ENCODE data around the gene C1QA. TPM values are rescaled to one million over a fixed set of nuclear protein-coding genes. Genes with fewer than 3 reads are reported as not detected.

C1QA gene
- total and polyA plus RNA-seq, 4 donors = 23.3 to 66.2 (median 36.5) TPM

DNA sequence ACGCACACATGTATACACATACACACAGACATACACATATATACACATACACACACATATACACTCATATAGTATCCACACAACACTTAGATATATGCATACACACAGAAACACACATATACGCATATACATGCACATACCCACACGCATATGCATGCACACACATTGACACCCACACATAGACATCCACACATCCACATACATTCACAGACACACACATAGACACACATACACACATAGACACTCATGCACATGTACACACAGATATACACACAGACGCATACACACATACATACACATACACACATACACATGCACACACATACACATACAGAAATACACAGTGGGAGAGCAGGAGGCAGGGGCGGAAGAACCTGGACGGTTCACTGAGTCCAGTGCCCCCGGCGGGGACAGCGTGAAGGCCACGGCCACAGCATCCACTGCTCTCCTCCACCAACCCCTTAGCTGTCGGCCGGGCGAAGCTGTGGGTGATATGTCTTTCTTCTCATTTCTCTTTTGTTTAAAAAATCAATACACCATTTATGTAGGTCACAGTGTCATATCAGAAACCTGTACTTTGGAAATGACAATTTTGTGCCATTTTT, 13.8 kb downstream of the C1QA start:
- Histone ChIP-seq H3K9me3 (ENCODE audit: control insufficient read depth, insufficient read depth, low read length) (no peaks in the 10 kb centered on the region), H3K36me3 (ENCODE audit: control insufficient read depth, insufficient read depth, low read length) (no peaks in the 10 kb centered on the region), H3K27me3 (ENCODE audit: control insufficient read depth, insufficient read depth, low read length) (no peaks in the 10 kb centered on the region), H3K27ac (ENCODE audit: low read depth, low read length) (no peak overlapping the region), H3K4me1 (ENCODE audit: control insufficient read depth, insufficient read depth, low read length) (peaks cover 6% of the 10 kb centered on the region), H3K4me3 (ENCODE audit: low read depth, low read length) (no peak overlapping the region)
- no peak for DNase-seq (ENCODE audit: low read depth in 4 of 6, low spot score in 6 of 6)
- 90% methylated on average over 7 of the region's 13 CpGs for WGBS (ENCODE audit: insufficient coverage)

DNA sequence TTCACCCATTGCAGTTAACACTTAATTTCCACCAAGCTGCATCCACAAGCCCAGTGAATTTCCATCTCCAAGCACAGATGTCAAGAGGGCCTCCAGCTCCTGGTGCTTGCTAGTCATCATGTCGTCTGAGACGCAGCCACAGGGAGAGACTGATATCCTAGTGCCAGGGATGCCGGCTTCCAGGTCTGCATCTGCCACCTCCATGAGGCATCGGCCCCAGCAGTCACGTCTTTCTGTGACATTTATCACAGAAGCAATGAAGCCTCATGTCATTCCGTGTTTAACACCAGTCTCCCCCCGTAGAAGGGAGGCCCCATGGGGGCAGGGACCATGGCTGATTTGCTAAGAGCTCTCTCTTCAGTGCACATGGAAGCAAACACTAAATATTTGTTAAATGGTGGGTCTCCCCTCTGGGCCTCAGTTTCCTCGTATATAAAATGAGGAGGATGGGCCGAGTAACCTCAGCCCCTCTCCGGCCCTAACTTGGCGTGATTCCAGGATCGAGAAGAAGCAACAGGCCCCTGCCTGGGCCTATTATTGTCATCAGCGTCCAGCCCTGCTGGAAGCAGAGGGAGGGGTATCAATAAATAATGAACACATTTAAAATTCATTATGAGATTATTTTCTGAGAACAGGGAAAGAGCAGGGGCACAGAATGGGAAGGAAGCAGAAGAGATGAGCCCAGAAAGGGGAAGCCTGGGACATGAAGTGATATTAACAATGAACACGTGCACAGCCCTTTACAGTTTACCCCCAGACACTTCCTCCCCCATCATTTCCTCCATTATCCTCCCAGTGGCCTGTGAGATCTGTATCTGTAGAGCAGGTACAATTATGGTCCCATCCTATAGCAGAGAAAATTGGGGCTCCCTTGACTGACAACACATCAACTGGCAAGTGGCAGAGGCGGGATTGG, 15.8 kb downstream of the C1QA start:
- Histone ChIP-seq H3K27me3 (ENCODE audit: control insufficient read depth, insufficient read depth, low read length) (no peaks in the 10 kb centered on the region), H3K9me3 (ENCODE audit: control insufficient read depth, insufficient read depth, low read length) (no peaks in the 10 kb centered on the region), H3K36me3 (ENCODE audit: control insufficient read depth, insufficient read depth, low read length) (no peaks in the 10 kb centered on the region), H3K27ac (ENCODE audit: low read depth, low read length) (no peak overlapping the region), H3K4me3 (ENCODE audit: low read depth, low read length) (no peak overlapping the region), H3K4me1 (ENCODE audit: control insufficient read depth, insufficient read depth, low read length) (peaks cover 6% of the 10 kb centered on the region)
- 43% methylated on average over 12 of the region's 15 CpGs for WGBS (ENCODE audit: insufficient coverage)
- DNase-seq (ENCODE audit: low read depth in 4 of 6, low spot score in 6 of 6) = peak in 1 of 6 donors; percentile 53

DNA sequence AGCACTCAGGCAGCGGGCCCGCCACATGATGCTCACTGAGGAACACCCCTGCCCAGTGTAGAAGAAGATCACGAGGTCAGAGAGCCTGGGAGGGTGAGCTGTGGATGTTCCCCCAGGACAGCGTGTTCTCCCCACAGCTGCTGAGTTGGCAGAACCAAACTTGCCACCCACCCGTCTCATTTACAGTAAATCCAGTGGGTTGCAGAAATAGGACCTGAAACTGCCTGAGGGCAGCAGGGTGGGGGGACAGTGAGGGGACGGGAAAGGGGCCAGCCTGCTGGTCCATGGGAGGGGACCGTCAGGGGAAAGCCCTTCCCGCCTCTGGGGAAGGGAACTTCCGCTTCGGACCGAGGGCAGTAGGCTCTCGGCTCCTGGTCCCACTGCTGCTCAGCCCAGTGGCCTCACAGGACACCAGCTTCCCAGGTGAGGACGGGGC, 16.5 kb downstream of the C1QA start, which contains the start of gene C1QB:
TSS of gene C1QB (plus strand) at position 356 of the 436 bp plus-strand sequence. CDS start 6,227 bp downstream, outside the sequence.
- WGBS (ENCODE audit: insufficient coverage) = 83% methylated on average over 9 of the region's 13 CpGs
- no peak for DNase-seq (ENCODE audit: low read depth in 4 of 6, low spot score in 6 of 6)
- Histone ChIP-seq H3K36me3 (ENCODE audit: control insufficient read depth, insufficient read depth, low read length) (no peaks in the 10 kb centered on the region), H3K4me3 (ENCODE audit: low read depth, low read length) (peak within 1 kb of the TSS; percentile 9), H3K9me3 (ENCODE audit: control insufficient read depth, insufficient read depth, low read length) (no peaks in the 10 kb centered on the region), H3K4me1 (ENCODE audit: control insufficient read depth, insufficient read depth, low read length) (peaks cover 6% of the 10 kb centered on the region), H3K27ac (ENCODE audit: low read depth, low read length) (no peak within 1 kb of the TSS), H3K27me3 (ENCODE audit: control insufficient read depth, insufficient read depth, low read length) (no peaks in the 10 kb centered on the region)

DNA sequence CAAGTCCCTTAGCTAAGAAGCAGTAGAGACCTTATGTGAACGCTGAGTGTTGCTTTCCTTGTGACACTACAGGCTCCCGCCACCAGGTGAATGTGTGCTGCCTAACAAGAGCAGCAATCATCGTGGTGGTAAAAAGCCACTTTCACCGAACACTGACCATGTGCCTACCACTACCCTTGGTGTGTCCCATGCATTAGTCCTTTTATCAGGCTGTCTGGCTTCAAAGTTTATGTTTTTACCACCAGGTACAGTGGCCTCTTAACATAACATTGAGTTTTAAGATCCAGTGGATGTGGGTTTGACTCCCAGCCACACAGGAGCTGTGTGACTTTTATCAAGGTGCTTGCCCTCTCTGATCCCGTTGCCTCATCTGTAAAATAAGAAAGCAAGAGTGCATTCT, 18.3 kb downstream of the C1QA start:
- Histone ChIP-seq H3K4me3 (ENCODE audit: low read depth, low read length) (no peak overlapping the region), H3K27me3 (ENCODE audit: control insufficient read depth, insufficient read depth, low read length) (no peaks in the 10 kb centered on the region), H3K36me3 (ENCODE audit: control insufficient read depth, insufficient read depth, low read length) (no peaks in the 10 kb centered on the region), H3K27ac (ENCODE audit: low read depth, low read length) (no peak overlapping the region), H3K4me1 (ENCODE audit: control insufficient read depth, insufficient read depth, low read length) (peaks cover 6% of the 10 kb centered on the region), H3K9me3 (ENCODE audit: control insufficient read depth, insufficient read depth, low read length) (no peaks in the 10 kb centered on the region)
- 74% methylated on average over 5 of the region's 5 CpGs for WGBS (ENCODE audit: insufficient coverage)
- DNase-seq (ENCODE audit: low read depth in 4 of 6, low spot score in 6 of 6) = no peak

DNA sequence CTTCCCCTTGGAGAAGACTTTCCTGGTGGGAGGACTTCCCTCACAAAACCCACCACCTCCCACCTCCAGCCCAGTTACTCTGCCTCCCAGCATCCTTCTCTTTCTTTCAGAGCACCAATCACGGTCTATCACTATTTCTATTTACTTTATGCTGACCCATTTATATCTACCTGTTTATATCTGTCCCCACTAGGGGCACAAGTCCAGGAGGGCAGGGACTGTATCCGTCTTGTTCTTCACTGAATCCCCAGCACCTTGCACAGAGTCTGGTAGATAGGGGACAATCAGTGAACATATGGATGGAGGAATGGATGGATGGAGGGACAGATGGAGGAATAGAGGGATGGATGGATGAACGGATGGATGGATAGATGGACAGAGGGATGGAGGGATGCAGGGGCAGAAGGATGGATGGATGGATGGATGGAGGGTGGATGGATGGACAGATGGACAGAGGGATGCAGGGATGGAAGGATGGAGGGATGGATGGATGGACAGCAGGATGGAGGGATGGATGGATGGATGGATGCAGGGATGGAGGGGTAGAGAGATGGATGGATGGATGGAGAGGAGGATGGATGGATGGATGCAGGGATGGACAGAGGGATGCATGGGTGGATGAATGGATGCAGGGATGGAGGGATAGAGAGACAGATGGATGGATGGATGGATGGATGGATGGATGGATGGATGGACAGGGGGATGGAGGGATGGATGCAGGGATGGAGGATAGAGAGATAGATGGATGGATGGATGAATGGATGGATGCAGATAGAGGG, 22.1 kb downstream of the C1QA start:
- no peak overlapping the region for H3K27ac ChIP-seq (ENCODE audit: low read depth, low read length)
- 93% methylated on average over 2 of the region's 3 CpGs for WGBS (ENCODE audit: insufficient coverage)
- no peak for DNase-seq (ENCODE audit: low read depth in 4 of 6, low spot score in 6 of 6)

DNA sequence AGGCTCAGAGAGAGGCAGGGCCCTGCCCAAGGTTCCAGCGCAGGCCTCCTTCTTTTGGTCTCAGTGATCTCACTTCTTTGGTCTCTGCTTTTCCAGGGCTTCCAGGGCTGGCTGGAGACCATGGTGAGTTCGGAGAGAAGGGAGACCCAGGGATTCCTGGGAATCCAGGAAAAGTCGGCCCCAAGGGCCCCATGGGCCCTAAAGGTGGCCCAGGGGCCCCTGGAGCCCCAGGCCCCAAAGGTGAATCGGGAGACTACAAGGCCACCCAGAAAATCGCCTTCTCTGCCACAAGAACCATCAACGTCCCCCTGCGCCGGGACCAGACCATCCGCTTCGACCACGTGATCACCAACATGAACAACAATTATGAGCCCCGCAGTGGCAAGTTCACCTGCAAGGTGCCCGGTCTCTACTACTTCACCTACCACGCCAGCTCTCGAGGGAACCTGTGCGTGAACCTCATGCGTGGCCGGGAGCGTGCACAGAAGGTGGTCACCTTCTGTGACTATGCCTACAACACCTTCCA, 24.4 kb downstream of the C1QA start:
- 92% methylated on average over 19 of the region's 19 CpGs for WGBS (ENCODE audit: insufficient coverage)
- no peak overlapping the region for H3K27ac ChIP-seq (ENCODE audit: low read depth, low read length)
- peaks cover 4% of the 10 kb centered on the region for H3K4me1 ChIP-seq (ENCODE audit: control insufficient read depth, insufficient read depth, low read length)
- no peak overlapping the region for H3K4me3 ChIP-seq (ENCODE audit: low read depth, low read length)
- H3K36me3 ChIP-seq (ENCODE audit: control insufficient read depth, insufficient read depth, low read length) = no peaks in the 10 kb centered on the region
- DNase-seq (ENCODE audit: low read depth in 4 of 6, low spot score in 6 of 6) = no peak
- H3K9me3 ChIP-seq (ENCODE audit: control insufficient read depth, insufficient read depth, low read length) = no peaks in the 10 kb centered on the region
- H3K27me3 ChIP-seq (ENCODE audit: control insufficient read depth, insufficient read depth, low read length) = no peaks in the 10 kb centered on the region

More for the DNA sequence above, 22.1 kb downstream of the C1QA start:
- Histone ChIP-seq H3K9me3 (ENCODE audit: control insufficient read depth, insufficient read depth, low read length) (no peaks in the 10 kb centered on the region), H3K36me3 (ENCODE audit: control insufficient read depth, insufficient read depth, low read length) (no peaks in the 10 kb centered on the region), H3K4me3 (ENCODE audit: low read depth, low read length) (no peak overlapping the region), H3K4me1 (ENCODE audit: control insufficient read depth, insufficient read depth, low read length) (no peaks in the 10 kb centered on the region), H3K27me3 (ENCODE audit: control insufficient read depth, insufficient read depth, low read length) (no peaks in the 10 kb centered on the region)

DNA sequence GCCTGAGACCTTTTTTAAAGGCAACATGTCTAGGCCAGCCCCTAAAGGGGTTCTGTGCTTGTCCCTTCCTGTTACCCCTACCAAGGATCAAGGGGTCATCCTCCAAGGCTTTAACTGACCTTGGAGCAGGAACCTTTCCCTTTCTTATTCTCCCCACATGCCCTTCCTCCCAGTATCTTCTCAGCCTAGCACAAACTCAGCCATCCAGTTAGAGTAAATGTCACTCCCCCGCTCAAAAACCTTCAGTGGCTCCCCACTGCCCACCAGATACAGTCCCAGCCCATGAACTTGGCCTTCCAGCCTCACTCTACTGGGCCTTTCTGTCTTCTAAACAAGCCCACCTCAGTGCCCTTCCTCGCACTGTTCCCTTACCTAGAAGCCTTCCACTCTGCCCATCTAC, 25.5 kb downstream of the C1QA start:
- DNase-seq (ENCODE audit: low read depth in 4 of 6, low spot score in 6 of 6) = no peak
- 85% methylated on average over 2 of the region's 2 CpGs for WGBS (ENCODE audit: insufficient coverage)
- Histone ChIP-seq H3K4me1 (ENCODE audit: control insufficient read depth, insufficient read depth, low read length) (peaks cover 7% of the 10 kb centered on the region), H3K36me3 (ENCODE audit: control insufficient read depth, insufficient read depth, low read length) (no peaks in the 10 kb centered on the region), H3K27ac (ENCODE audit: low read depth, low read length) (no peak overlapping the region), H3K4me3 (ENCODE audit: low read depth, low read length) (no peak overlapping the region), H3K27me3 (ENCODE audit: control insufficient read depth, insufficient read depth, low read length) (no peaks in the 10 kb centered on the region), H3K9me3 (ENCODE audit: control insufficient read depth, insufficient read depth, low read length) (no peaks in the 10 kb centered on the region)

DNA sequence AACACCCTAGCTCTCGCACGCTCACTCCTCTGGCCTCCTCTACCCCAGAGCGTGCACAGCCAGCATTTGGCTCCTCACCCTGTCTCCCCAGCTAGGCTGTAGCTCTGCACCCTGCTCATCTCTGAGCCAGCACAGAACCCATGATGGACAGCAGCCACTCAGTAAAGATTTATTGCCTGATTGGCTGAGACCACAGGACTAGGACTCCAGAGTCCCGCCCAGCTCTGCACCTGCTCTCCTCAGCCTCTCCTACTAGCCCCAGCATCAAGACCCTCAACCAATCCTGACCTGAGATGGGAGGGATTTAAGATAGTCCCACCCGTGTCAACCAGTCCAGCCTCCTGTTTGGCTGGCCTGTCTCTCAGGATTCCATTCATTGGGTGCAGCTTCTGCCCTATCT, 25.9 kb downstream of the C1QA start:
- Histone ChIP-seq H3K9me3 (ENCODE audit: control insufficient read depth, insufficient read depth, low read length) (no peaks in the 10 kb centered on the region), H3K27me3 (ENCODE audit: control insufficient read depth, insufficient read depth, low read length) (no peaks in the 10 kb centered on the region), H3K27ac (ENCODE audit: low read depth, low read length) (no peak overlapping the region), H3K4me1 (ENCODE audit: control insufficient read depth, insufficient read depth, low read length) (peaks cover 7% of the 10 kb centered on the region), H3K36me3 (ENCODE audit: control insufficient read depth, insufficient read depth, low read length) (no peaks in the 10 kb centered on the region), H3K4me3 (ENCODE audit: low read depth, low read length) (no peak overlapping the region)
- WGBS (ENCODE audit: insufficient coverage) = 82% methylated on average over 5 of the region's 5 CpGs
- DNase-seq (ENCODE audit: low read depth in 4 of 6, low spot score in 6 of 6) = peak in 2 of 6 donors; percentile 32 to 76

DNA sequence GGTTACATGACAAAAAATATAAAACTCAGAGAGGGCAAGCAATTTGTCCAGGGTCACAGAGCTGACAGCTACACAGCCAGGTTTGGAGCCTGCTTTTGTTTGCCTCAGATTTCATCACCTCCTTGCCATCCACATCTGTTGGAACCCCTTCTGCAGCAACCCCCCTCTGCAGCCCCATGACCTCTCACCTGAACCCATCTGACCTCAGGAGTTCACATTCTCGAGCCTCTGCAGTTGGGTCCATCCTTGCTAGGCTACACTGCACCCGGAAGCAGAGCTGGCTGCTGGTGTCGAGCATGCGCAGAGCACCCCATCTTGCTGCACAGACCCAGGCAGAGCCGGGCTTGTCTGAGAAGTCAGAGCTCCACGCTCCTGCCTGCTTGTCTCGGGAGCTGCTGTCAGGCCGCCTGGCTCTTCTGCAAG, 26.6 kb downstream of the C1QA start:
- 80% methylated on average over 8 of the region's 8 CpGs for WGBS (ENCODE audit: insufficient coverage)
- no peaks in the 10 kb centered on the region for H3K27me3 ChIP-seq (ENCODE audit: control insufficient read depth, insufficient read depth, low read length)

More for the DNA sequence above, 26.6 kb downstream of the C1QA start:
- H3K4me1 ChIP-seq (ENCODE audit: control insufficient read depth, insufficient read depth, low read length) = peaks cover 7% of the 10 kb centered on the region
- H3K27ac ChIP-seq (ENCODE audit: low read depth, low read length) = no peak overlapping the region
- H3K4me3 ChIP-seq (ENCODE audit: low read depth, low read length) = no peak overlapping the region
- no peaks in the 10 kb centered on the region for H3K9me3 ChIP-seq (ENCODE audit: control insufficient read depth, insufficient read depth, low read length)
- DNase-seq (ENCODE audit: low read depth in 4 of 6, low spot score in 6 of 6) = no peak
- H3K36me3 ChIP-seq (ENCODE audit: control insufficient read depth, insufficient read depth, low read length) = no peaks in the 10 kb centered on the region

Data from spinal cord (tissue), 10 donors.